OCI-LY1 (cell line): ENCODE measurements around the gene BRME1.

Experiments used
- H2AFZ ChIP-seq: fragments of 200-600 bp; sonication (generic), shearing (Covaris generic); 2 replicates; pipeline ENCODE4 v1.6.0; 2014; ENCODE audit warnings: antibody characterized with exemption, mild to moderate bottlenecking, low read length
- H3F3A ChIP-seq: fragments of 200-600 bp; sonication (generic), shearing (Covaris generic); 2 replicates; pipeline ENCODE4 v1.6.0; 2014; ENCODE audit warnings: mild to moderate bottlenecking, antibody characterized with exemption, low read length, moderate library complexity; ENCODE audit not compliant: insufficient read depth
- H3K27ac ChIP-seq: fragments of 200-600 bp; sonication (generic); 2 replicates; pipeline ENCODE4 v1.5.1; 2014; ENCODE audit warnings: low read length, mixed run types, mild to moderate bottlenecking, low read depth; ENCODE audit not compliant: poor library complexity, severe bottlenecking
- H3K27me3 ChIP-seq: fragments of 200-600 bp; sonication (generic); 2 replicates; pipeline ENCODE4 v1.6.0; 2014; ENCODE audit warnings: antibody characterized with exemption, mild to moderate bottlenecking, low read length, moderate library complexity; ENCODE audit not compliant: insufficient read depth
- H3K36me3 ChIP-seq: fragments of 200-600 bp; sonication (generic); 2 replicates; pipeline ENCODE4 v1.6.1; 2014; ENCODE audit warnings: mild to moderate bottlenecking, antibody characterized with exemption, low read length, moderate library complexity, mixed read lengths; ENCODE audit not compliant: insufficient read depth
- H3K4me1 ChIP-seq: fragments of 200-600 bp; sonication (generic); 2 replicates; pipeline ENCODE4 v1.5.1; 2014; ENCODE audit warnings: mild to moderate bottlenecking, low read length, moderate library complexity; ENCODE audit not compliant: insufficient read depth, severe bottlenecking
- H3K4me2 ChIP-seq: fragments of 200-600 bp; sonication (generic), shearing (Covaris generic); 2 replicates; pipeline ENCODE4 v1.6.1; 2014; ENCODE audit warnings: low read length
- H3K4me3 ChIP-seq: fragments of 200-600 bp; sonication (generic); 2 replicates; pipeline ENCODE4 v1.5.1; 2014; ENCODE audit warnings: low read length, low read depth, mild to moderate bottlenecking, mixed read lengths; ENCODE audit not compliant: poor library complexity, severe bottlenecking
- H3K79me2 ChIP-seq: fragments of 200-600 bp; shearing (Covaris generic); 2 replicates; pipeline ENCODE4 v1.6.1; 2016; ENCODE audit warnings: mixed run types, low read length, mixed read lengths; ENCODE audit not compliant: insufficient read depth
- H3K9ac ChIP-seq: fragments of 200-600 bp; sonication (generic), shearing (Covaris generic); 2 replicates; pipeline ENCODE4 v1.6.1; 2014; ENCODE audit warnings: mild to moderate bottlenecking, low read length, mixed read lengths
- H3K9me2 ChIP-seq: fragments of 200-600 bp; sonication (generic), shearing (Covaris generic); 2 replicates; pipeline ENCODE4 v1.6.1; 2014; ENCODE audit warnings: low read depth, mild to moderate bottlenecking, low read length, mixed read lengths
- H3K9me3 ChIP-seq: fragments of 200-600 bp; shearing (Covaris generic); 2 replicates; pipeline ENCODE4 v1.6.1; 2014; ENCODE audit warnings: low read length, mixed read lengths
- H4K20me1 ChIP-seq: fragments of 200-600 bp; sonication (generic), shearing (Covaris generic); 2 replicates; pipeline ENCODE4 v1.6.0; 2016; ENCODE audit warnings: mild to moderate bottlenecking, low read length; ENCODE audit not compliant: insufficient read depth
- EZH2 ChIP-seq: fragments of 200-600 bp; sonication (generic), shearing (Covaris generic); IDR thresholded peaks from 2 replicates; pipeline ENCODE4 v1.8.0; 2017; ENCODE audit warnings: borderline replicate concordance, mixed run types, mild to moderate bottlenecking, antibody characterized with exemption, low read length, moderate library complexity, mixed read lengths
- TF ChIP-seq, protein P1 (sequence below): fragments of 200-600 bp; sonication (generic), shearing (Covaris generic); IDR thresholded peaks from 2 replicates; pipeline ENCODE4 v1.5.1; 2017; ENCODE audit warnings: mild to moderate bottlenecking, antibody characterized with exemption, low read length, moderate library complexity, mixed read lengths

The BRME1 gene

DNA sequence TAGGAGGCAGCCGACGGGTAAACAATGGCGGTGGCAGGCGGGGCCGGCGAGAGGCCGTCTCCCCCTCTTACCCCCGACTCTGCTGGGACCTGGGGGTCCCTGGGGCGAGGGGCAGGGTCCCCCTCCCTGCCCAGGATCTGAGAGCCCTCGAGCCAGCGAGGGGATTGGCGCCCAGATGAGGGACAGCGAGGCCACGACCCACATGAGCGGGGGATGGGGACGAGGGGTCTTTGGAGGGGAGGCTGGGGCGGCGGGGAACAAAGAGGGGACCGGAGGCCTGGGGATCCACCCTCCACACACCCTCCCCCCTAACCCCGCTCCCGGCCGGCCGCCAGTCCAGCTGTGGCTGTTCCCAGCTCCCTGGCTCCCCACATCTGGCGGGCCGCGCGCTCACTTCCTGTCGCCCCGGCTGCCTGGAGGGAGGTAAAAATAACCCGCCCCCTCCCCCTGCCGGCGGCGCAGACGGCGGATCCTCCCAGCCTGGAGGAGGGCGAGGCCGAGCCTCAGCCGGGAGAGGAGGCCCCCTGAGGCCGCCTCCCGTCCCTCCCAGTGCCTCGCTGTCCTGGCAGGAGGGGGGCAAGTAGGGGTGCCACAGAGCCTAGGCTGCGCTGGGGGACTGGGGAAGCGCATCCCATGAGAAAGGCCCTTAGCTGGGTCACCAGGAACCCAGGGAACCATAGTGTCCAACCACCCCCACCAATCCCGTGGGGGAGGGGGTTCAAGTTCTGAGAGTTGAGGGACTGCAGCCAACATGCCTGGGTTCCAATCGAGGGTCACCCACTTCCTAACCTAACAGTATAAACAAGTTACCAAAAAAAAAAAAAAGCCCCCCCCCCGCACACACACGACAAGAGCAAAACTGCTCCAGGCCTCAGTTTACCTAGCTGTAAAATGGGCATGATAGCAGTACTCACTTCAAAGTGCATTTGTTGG lies 58.2 kb downstream of the BRME1 start:
- H3K4me1 ChIP-seq = peaks cover 28% of the 10 kb centered on the region
- no peaks in the 10 kb centered on the region for H3K9me3 ChIP-seq
- no peaks in the 10 kb centered on the region for H3F3A ChIP-seq
- H3K9me2 ChIP-seq = no peaks in the 10 kb centered on the region
- H3K27ac ChIP-seq = no peak overlapping the region
- peak overlapping the region; percentile 34 for H3K4me3 ChIP-seq
- no peaks in the 10 kb centered on the region for H3K36me3 ChIP-seq
- peak overlapping the region; percentile 51 for H3K4me2 ChIP-seq
- H3K9ac ChIP-seq = no peak overlapping the region; the same call in 1 of the 2 replicates
- no peak overlapping the region for H2AFZ ChIP-seq
- no peaks in the 10 kb centered on the region for H3K79me2 ChIP-seq
- TF ChIP-seq EZH2 = no peak
- TF ChIP-seq, protein P1, sequence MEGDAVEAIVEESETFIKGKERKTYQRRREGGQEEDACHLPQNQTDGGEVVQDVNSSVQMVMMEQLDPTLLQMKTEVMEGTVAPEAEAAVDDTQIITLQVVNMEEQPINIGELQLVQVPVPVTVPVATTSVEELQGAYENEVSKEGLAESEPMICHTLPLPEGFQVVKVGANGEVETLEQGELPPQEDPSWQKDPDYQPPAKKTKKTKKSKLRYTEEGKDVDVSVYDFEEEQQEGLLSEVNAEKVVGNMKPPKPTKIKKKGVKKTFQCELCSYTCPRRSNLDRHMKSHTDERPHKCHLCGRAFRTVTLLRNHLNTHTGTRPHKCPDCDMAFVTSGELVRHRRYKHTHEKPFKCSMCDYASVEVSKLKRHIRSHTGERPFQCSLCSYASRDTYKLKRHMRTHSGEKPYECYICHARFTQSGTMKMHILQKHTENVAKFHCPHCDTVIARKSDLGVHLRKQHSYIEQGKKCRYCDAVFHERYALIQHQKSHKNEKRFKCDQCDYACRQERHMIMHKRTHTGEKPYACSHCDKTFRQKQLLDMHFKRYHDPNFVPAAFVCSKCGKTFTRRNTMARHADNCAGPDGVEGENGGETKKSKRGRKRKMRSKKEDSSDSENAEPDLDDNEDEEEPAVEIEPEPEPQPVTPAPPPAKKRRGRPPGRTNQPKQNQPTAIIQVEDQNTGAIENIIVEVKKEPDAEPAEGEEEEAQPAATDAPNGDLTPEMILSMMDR = no peak
- H3K27me3 ChIP-seq = 0 out of 2 replicates have a peak, but pooled peaks cover 3% of the 10 kb centered on the region
- no peaks in the 10 kb centered on the region for H4K20me1 ChIP-seq

DNA sequence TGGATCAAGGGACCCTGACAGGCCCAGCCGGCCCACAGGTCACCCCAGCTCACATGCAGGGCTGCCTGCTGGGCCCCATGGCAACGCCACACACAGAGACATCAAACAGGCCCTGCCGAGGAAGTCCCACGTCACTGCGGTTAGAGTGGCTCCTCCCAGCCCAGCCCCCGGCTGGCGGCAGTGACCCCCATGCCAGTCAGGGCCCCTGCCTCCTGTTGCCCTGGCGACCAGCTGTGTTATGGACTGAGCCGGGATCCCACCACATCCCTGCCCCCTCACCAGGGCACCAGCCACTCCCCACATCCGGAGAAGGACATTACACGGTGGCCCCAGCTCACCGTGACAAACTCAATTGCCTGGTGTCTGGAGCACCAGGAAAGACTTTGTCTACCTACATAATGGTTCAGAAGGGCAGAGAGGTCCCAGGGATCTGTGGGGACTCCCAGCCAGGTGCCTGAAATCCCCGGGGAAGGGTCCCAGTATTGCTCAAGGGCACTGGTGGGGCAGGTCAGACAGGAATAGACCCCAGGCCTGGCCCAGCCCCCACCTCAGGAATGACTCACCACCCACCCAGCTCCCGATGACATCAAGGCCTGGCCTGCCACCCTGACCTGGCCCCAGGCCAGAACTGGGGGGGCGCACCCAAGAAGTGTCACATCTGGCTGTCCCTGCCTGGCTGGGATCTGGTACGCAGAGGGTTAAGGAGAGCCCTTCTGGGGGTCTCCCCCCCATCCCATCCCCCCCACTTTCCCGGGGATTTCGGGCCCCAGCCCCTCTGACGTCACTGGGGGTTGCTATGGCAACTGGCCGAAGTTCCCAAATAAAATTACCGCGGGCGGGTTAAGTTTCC lies 59.1 kb downstream of the BRME1 start:
- Histone ChIP-seq H3K27ac (no peak overlapping the region), H3K9me2 (no peaks in the 10 kb centered on the region), H3F3A (no peaks in the 10 kb centered on the region), H3K36me3 (no peaks in the 10 kb centered on the region), H3K4me1 (peaks cover 34% of the 10 kb centered on the region), H3K9ac (no peak overlapping the region; the same call in 1 of the 2 replicates), H3K9me3 (no peaks in the 10 kb centered on the region), H3K27me3 (0 out of 2 replicates have a peak, but pooled peaks cover 3% of the 10 kb centered on the region), H3K79me2 (no peaks in the 10 kb centered on the region), H2AFZ (no peak overlapping the region), H3K4me3 (peak overlapping the region; percentile 34), H3K4me2 (peak overlapping the region; percentile 51), H4K20me1 (no peaks in the 10 kb centered on the region)
- TF ChIP-seq, protein P1 = no peak
- no peak for TF ChIP-seq EZH2

GRCh38 chr19:13844130-13844631 lies 61.7 kb downstream of the BRME1 start:
- Histone ChIP-seq H2AFZ (no peak overlapping the region), H3K27ac (no peak overlapping the region), H3K27me3 (no peaks in the 10 kb centered on the region), H3K9me2 (no peaks in the 10 kb centered on the region), H3K9me3 (no peaks in the 10 kb centered on the region), H3K9ac (no peak overlapping the region), H3K4me3 (no peak overlapping the region), H3K4me1 (peaks cover 42% of the 10 kb centered on the region), H3K36me3 (no peaks in the 10 kb centered on the region), H3K4me2 (no peak overlapping the region), H3F3A (no peaks in the 10 kb centered on the region), H4K20me1 (no peaks in the 10 kb centered on the region), H3K79me2 (no peaks in the 10 kb centered on the region)
- TF ChIP-seq, protein P1 = no peak
- no peak for TF ChIP-seq EZH2
